Islet precursor cell (in vitro differentiated cells): ENCODE data around the gene TMEM43.

Source experiments
- DNase-seq: peaks from one replicate; pipeline ENCODE4 v3.0.0-alpha.2; 2018

TMEM43 gene

DNA sequence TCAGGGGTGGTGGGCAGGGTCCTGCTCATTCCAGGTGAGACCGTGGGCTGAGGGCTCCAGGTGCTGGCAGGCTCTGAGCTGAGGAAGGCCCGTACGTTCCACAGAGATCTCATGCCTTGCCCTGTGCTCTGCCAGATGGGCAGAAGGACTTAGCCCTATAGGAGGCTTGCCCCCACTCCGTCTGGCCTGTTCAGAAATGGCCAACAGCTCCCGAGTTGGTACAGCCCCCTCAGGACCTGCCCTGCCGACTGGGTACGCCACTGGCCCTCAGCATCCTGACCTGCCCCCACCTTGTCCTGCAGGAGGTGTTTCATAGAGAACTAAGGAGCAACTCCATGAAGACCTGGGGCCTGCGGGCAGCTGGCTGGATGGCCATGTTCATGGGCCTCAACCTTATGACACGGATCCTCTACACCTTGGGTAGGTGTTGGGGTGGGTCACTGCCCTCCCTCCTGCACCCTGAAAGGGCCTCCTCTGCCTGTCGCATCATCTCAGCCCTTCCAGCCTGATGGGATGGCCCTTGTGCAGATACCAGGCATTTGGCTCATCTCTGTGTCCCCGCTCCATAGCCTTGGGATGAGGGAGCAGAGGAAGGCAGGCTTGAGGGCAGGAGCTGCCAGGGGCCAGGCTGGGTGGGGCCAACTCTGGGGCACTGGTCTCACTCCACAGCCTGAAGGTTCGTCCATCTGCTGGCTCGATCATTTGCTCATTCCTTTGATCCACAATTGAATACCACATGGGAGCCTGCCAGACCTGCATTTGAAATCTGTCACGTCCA, 14.2 kb downstream of the TMEM43 start:
- no peak for DNase-seq

DNA sequence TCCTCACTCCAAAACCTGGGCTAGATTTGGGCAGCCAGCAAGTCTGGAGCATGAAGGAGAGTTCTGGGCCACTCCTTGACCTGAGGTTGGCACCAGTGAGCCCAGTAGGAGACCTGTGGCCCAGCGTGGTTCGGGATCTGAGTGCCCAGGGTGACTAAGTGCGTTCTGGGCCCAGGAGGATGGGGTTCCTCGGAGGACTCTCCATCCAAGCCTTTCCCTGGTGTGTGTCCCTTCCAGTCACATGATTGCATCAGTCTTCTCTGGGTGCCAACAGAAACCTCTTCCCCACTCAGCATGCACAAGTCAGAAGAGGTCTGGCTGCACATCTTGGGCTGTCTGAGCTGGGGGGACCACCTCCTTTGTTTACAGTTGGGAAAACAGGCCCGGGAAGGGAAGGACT, 14.9 kb downstream of the TMEM43 start:
- DNase-seq = no peak

DNA sequence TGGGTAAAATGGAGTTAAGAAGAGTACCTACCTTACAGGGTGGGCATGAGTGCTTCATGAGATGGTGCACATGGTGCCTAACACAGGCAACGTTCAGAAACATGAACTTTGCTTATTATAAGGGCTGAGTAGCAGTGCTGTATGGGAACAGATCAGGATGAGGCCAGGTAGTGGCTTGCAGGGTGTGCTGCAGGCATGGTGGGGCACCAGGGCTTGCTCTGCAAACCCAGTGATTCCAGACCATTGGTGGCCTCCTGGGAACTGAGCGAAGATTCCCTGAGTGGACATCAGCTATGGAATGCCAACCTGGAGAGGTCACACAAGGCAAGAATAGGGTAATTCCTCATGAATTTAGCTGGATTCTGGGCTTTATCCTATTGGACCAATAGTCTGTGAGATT, 15.8 kb downstream of the TMEM43 start:
- DNase-seq = no peak

DNA sequence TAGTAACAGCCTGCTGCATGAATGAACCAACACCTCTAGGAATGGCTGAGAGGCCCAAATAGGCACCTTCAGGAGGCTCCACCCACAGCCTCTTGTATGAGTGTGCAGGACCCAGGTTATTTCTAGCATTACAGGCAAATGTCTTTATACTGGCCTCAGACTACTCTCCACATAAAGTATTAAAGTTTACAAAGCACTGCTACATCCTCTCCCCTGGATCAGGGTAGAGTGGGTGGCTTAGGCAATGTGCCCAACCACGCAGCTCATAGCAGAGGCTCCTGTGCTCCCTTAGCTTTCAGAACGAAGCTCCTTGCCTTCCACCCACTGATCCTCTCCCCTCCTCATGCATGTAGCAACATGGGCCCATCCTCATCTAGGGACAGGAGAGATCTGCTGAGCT, 16.3 kb downstream of the TMEM43 start:
- no peak for DNase-seq

DNA sequence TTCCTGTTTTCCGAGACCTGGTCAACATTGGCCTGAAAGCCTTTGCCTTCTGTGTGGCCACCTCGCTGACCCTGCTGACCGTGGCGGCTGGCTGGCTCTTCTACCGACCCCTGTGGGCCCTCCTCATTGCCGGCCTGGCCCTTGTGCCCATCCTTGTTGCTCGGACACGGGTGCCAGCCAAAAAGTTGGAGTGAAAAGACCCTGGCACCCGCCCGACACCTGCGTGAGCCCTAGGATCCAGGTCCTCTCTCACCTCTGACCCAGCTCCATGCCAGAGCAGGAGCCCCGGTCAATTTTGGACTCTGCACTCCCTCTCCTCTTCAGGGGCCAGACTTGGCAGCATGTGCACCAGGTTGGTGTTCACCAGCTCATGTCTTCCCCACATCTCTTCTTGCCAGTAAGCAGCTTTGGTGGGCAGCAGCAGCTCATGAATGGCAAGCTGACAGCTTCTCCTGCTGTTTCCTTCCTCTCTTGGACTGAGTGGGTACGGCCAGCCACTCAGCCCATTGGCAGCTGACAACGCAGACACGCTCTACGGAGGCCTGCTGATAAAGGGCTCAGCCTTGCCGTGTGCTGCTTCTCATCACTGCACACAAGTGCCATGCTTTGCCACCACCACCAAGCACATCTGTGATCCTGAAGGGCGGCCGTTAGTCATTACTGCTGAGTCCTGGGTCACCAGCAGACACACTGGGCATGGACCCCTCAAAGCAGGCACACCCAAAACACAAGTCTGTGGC, 16.9 kb downstream of the TMEM43 start:
- no peak for DNase-seq

DNA sequence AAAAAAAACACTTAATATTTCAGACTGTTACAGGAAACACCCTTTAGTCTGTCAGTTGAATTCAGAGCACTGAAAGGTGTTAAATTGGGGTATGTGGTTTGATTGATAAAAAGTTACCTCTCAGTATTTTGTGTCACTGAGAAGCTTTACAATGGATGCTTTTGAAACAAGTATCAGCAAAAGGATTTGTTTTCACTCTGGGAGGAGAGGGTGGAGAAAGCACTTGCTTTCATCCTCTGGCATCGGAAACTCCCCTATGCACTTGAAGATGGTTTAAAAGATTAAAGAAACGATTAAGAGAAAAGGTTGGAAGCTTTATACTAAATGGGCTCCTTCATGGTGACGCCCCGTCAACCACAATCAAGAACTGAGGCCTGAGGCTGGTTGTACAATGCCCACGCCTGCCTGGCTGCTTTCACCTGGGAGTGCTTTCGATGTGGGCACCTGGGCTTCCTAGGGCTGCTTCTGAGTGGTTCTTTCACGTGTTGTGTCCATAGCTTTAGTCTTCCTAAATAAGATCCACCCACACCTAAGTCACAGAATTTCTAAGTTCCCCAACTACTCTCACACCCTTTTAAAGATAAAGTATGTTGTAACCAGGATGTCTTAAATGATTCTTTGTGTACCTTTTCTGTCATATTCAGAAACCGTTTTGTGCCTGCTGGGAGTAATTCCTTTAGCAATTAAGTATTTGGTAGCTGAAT, 17.9 kb downstream of the TMEM43 start:
- no peak for DNase-seq

DNA sequence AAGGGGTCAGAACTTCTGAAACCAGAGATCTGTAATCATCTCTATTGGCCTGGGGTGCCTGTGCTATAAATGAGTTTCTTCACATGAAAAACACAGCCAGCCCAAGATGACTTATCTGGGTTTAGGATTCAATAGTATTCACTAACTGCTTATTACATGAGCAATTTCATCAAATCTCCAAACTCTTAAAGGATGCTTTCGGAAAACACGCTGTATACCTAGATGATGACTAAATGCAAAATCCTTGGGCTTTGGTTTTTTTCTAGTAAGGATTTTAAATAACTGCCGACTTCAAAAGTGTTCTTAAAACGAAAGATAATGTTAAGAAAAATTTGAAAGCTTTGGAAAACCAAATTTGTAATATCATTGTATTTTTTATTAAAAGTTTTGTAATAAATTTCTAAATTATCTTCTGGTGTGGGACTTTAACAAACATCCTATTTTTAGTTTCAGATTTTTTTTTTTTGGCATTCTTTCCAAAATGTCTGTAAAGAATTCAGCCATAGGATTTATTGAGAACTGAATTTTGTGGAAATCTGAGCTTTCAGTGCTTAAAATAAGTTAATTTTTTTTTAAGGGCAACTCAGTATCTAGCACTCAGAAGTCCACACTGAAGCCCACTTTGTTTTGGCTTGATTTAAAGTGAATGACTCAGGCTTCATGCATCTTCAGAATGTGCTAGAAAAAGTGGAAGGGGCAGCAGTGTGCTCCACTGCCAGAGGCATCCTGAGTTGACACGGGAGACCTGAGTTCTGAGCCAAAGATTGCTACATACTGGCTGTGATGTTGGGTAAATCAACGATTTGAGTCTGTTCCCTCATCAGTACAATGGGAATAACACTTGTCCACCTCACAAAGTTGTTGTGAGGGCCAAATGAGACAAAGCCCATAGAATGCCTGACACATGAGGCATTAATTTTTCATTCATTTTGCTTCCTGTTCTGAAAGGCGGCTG, 18.7 kb downstream of the TMEM43 start:
- DNase-seq = peak; percentile 93

DNA sequence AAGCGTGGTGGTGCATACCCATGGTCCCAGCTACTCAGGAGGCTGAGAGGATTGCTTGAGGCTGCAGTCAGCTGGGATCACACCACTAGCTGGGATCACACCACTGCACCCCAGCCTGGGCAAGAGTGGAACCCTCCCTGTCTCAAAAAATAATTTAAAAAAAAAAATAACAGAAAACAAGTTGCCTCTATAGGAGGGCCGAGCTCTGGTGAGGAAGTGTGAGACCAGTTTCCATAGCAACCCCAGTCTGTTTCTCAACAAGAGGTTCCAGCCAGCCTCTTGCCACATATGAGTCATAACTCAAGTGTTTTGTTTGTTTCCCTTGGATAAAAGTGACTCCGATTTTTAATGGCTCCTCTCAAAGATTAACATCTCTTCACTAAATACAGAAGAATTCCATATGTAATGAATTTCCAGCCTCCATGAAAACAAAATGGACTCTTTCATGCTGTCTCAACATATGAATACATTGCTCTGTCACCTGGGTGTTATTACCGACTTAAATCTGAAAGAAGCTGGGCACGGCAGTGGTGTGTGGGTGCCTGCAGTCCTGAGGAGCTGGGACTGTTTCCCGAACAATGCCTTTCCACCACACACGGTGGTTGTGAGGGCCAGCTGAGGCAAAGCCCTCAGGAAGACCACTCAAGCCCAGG, 19.7 kb downstream of the TMEM43 start:
- DNase-seq = peak; percentile 92

DNA sequence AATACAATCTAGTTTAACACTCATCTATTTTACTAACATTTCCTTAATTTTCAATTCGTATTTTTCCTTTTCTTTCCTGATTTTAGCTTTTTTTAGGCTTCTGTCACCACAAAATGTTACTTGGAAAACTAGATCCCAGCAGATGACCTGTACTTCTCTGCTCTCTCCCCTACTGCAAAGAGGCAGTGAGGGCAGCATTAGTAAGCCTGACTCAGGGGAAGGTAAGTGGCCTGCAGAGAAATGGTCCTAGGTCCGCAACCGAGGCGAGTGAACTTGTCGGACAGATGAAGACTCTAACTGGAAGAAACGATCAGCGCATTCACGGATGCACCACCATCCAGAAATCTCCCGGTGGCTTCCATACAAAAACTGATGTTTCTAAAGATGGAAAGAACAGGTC, 20.4 kb downstream of the TMEM43 start:
- DNase-seq = peak; percentile 65

DNA sequence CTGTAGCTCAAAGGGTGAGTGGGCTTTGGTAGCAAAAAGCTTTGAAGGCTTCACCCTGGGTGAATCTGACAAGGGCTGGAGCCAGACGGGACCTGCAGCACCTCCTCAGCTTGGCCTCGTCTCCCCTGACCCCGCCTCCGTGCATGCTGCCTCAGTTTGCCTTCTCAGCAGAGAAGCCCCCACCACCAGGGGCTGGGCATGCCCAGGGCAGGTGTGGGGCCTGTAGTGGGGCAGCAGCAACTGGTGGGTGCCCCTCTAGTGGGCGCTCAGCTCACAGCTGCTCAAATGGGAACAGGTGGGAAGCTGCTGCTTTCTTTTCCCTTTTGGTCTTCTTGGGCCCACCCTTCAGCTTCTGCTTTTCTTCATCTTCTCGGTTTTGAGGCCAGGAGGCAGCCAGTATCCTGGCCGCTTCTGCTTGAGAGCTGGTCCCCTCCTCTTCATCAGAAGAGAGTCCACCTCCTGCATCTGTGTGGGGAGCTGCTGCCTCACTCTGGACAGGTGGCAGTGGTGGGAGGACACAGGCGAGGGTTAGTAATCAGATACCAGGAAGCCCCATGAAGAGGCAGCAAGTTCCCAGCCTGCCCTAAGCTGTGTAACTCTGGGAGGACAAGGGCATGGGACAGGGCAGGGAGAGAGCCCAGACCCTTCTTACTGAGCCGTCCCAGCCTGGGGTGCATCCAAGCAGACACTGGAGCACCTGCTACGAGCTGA, 21.0 kb downstream of the TMEM43 start:
- peak; percentile 55 for DNase-seq

DNA sequence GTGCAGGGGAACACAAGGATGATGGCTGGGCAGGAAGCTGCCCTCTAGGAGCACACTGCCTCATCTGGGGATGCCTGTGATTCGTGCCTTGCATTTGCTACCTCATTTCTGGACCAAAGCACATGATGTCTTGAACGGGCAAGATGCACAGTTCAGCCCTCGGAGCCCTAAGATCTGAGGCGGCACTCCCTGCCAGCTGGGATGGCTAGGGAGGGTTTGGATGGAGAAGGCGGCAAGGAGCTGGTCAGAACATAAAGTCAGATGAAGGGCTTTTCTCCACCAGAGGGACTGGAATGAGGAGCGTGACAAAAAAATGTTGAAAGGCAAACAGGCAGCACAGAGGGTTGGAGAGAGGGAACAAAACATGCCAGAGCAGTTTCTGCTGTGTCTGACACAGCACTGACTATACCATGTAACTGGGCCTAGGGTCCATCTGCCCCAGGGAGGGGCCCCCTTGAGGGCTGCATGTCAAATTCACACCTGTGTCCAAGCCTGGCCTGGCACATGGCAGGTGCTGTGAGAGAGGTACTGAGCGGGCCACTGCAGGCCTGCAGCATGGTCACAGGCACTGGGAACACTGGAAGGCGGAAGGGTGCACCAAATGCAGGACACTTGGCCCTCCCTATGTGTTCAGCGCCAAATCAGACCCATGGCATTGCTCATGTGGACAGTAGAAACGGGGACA, 21.7 kb downstream of the TMEM43 start:
- DNase-seq = peak; percentile 47

DNA sequence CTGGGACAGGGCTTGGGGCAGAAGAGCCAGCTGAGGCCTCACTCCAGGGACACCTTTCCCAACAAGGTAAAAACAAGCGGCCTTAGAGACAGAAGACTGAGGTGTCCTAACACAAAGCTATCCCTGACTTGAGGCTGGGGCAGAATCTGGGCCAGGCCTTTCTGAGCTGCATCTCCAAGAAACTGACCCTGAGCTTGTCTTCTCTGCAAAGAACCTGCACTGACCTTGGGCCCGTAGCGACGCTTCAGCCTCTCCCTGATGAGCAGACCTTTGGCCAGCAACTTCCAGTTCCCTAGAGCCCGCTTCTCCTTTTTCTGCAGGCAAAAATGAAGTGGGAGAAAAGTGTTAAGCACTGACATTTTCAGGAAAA, 22.2 kb downstream of the TMEM43 start:
- no peak for DNase-seq

DNA sequence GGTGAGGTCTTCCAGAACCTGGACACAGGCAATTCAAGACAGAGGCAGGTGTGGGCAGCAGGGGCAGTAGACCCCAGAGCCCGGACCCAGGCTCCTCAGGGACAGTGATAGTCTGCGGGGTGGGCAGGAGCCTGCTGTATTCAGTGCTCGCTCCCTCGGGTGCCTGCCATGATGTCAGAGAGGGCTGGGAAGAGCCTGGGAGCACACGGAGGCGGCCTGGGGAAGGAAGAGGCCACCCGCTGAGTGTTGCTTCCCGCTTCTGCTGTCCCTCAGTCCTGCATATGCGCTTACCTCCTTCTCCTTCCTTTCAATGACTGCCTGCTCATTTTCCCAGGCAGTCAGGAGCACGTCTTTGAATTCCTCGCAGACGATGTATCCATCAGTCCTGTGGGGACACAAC, 22.8 kb downstream of the TMEM43 start:
- DNase-seq = peak; percentile 49

DNA sequence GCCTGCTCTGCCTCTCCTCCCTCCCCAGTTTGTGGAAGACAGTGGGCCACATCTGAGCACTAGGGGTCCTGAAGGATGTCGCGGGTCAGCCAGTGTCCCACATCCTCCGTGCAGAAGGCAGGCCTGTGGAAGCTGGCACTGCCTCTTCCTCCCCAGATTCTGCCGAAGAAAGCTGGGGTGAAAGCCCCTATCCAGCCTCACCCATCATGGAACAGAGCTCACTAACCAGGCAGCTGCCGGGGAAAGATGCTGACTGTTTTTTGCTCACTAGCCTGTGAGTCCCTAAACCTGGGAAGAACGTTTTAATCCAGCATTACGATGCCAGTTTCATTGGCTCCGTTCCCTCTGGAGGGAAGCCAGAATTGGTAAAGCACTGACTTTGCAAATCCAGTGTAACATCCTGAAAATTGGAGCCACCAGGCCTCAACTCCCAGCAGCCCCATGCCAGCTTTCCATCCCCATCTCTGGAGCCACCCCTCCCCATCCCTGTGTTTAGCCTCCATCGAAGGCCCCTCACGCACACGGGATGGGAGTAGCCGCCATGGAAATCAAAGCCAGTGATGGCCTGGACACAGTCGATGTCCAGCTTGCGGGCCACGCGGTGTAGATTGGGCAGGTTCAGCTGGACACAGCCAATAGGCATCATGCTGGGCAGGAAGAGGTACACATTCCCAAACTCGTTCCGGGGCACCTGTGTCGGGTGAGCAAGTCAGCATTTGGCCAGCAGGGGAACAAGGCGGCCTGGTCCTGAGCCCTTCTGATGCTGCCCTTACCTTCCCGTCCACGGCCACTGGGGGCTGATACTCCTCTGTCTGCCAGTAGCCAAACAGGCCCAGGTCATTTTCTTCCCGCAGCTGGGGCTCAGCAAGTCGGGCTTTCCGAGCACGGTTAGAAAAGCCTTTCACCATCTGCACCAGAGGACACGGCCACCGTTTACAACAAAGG, 23.5 kb downstream of the TMEM43 start:
- peak; percentile 87 for DNase-seq

DNA sequence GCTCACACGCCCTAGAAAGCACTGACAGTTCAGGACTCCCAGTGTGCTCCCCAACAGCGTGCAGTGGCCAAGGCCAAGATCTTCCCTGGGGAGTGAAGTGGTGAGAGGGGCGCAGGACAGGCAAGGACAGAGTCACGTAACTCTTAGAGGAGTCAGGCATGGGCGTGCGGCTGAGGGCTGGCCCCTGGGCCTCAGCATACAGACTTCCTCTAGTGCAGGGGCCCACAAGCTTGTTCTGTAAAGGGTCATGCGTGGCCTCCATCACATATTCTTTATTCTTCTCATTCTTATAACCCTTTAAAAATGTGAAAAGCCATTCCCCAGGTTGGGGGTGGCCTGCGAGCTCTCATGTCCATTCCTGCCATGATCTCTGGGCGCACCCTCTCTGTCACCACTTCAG, 25.2 kb downstream of the TMEM43 start:
- DNase-seq = peak; percentile 45

DNA sequence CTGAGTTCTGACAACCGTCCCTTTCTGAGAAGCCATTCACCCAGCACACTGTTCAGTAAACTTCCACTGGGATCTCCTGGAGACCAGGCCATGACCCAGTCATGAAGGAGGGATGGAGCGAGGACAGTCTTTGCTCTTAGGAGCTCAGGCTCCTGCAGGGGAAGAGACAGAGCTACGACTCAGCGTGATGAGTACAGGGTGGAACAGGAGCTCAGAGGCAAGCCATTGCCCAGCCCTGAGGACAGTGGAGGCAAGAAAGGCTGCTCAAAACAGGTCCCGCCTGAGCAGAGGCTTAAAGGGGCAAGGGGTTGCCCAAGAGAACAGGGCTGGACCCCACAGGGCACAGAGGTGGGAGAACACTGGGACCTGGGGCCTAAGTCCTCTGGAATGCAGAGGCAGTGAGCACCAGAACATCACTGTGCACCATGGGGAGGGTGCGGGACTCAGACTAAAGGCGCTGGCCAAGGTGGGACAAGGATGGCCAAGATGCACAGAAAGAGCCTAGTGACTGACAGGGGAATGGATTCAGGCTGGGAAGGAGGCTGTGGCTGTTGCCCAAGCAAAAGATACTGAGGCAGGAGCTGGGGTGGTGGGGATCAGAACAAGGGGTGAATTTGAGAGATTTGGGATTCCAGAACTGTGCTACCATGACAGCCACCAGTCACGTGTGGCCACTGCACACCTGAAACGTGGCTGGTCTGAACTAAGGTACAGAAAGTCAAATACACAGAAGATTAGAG, 25.8 kb downstream of the TMEM43 start:
- DNase-seq = peak; percentile 59

DNA sequence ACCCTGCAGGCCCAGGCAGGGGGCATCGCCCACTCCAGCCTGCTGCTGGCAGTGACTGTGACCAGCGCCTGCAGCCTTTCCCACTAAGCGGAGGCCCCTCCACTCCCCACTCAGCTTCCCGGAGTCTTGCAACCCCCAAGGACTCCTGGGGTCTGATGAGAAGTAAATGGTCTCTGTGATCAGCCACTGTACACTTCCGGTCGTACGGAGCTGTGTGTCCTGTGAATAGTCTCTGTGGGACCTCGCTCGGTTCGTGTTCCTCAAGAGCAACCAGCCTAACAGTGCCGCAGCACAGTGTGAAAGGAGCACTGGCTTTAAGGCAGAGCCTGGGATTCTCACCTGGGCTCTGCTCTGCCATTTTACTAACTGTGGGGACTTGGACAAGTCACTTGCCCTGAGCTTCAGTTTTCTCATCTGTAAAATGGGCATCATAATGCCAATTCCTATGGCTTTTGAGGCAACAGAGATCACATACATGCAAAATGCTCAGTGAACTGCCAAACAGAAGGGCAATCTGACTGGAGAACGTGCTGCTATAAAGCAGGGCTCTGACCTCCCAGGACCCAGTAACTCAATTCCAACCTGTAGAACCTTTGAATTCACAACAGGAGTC, 26.7 kb downstream of the TMEM43 start:
- peak; percentile 49 for DNase-seq

DNA sequence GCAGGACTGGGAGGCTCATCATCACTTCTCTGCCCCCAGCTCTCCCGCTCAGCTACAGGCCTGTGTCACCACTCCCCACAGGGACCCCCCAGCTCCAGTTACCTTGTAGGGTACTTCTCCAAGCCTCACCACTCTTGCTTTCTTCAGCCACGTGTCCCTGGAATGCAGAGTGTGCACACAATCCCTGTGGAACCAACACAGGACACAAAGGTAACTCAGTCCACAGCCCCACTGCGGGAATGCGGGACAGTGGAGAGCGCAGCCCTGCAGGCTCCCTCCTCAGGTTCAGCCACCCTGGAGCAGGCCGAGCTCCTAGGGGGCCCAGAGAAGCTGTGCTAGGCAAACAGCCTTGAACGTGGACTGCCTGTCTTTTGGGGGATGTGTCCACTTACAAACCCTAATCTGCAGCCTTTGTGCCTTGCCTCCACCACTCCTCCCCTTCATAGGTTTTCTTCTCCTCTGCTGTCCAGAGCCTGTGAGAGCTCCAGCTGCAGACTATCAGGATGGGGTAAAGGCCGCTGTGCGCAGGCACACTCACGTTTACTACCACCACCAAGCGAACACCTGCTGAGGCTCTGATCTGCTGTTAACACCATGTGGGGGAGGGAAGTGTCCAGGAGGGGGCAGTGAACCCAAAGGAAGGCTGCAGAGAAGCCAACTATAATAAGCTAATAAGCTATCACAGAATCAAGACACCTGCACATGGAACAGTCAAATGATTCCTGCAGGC, 27.5 kb downstream of the TMEM43 start:
- DNase-seq = peak; percentile 54
